NCI-H510A treated with DMSO at 0.1 percent for 48 hours (cell line): ENCODE data around the gene NUDCD3.

Experiments
- DNase-seq: peaks from one replicate; lab custom pipeline; 2025; lab: John Stamatoyannopoulos, UW

The NUDCD3 gene

DNA sequence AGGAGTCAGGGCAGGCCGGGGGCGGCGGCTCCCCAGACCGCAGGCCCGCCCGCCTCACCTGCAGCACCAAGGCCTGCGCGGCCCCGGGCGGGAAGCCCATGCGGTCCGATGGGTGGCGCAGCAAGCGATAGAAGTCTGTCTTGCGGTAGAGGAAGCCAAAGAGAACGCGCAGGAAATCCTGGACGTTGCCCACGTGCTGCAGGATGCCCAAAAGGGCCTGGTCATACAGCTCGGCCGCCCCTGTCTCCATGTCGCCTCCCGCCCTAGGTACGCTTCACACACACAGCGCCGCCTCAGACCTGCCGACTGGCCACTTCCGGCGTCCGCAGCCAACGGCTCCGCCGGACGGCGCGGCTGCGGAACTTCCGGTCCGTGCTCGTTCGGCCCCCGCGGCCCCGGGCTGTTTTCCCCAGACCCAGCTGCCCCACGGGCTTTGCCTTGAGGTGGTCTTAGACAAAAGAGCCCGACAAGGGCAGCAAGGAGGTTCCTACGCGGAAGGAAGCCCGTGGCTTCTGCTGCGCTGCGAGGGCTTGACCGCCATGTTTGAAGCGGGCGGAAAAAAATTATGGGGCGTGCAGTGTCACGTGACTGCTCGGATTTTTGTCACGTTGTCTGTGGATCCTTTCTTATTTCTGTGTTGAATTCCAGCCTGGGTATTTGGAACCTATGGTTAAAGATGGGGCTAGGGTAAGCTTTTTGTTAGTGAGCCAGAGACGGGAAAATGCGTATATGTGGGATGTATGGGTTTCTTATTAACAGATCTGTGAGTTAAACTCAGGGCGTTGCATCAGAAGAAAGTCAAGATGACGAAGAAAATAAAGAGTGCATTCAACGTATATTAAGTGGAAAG lies at the start of gene NUDCD3:
Gene NUDCD3, minus strand, starts transcription at position 308 of the 850 bp plus-strand sequence. Its CDS starts 58 bp downstream, at position 250.
- DNase-seq: peak; percentile 95

DNA sequence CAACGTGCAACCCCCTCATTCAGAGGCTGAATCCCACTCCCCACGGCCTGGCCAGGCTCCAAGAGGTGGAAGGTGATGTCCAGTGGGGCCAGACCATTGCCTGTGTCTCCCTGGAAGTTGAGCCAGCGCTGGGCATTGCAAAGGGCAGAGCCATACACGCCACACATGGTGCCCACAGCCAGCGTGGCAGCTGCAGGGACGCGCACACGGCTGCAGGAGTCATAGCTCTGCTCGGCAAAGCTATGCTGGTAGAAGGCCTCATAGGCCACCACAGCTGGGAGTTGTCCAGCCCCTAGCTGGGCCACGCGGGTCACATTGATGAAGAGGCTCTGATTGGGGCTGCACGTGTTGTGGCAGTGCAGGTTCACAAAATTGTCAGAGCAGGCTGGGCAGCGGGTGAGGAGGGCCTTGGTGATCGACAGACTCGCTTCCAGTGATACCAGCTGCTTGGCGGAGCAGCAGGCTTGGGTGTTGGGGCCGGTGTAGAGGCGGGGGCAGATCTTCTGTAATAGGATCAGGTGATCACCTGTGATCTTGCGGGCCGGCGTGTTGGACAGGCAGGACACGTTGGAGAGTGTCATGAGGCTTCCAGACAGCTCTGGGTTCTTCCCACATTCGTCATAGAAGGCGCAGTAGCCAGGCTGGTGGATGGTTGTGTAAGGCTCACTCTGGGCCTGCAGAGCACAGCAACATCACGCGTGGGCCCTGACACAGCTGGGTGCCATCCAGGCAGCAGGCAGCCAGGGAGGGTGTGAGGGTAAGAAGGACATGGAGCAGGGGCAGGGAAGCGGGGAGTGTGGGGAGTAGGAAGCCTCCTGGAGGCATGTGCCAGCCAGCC lies 49.4 kb upstream of the NUDCD3 start:
- DNase-seq: no peak

DNA sequence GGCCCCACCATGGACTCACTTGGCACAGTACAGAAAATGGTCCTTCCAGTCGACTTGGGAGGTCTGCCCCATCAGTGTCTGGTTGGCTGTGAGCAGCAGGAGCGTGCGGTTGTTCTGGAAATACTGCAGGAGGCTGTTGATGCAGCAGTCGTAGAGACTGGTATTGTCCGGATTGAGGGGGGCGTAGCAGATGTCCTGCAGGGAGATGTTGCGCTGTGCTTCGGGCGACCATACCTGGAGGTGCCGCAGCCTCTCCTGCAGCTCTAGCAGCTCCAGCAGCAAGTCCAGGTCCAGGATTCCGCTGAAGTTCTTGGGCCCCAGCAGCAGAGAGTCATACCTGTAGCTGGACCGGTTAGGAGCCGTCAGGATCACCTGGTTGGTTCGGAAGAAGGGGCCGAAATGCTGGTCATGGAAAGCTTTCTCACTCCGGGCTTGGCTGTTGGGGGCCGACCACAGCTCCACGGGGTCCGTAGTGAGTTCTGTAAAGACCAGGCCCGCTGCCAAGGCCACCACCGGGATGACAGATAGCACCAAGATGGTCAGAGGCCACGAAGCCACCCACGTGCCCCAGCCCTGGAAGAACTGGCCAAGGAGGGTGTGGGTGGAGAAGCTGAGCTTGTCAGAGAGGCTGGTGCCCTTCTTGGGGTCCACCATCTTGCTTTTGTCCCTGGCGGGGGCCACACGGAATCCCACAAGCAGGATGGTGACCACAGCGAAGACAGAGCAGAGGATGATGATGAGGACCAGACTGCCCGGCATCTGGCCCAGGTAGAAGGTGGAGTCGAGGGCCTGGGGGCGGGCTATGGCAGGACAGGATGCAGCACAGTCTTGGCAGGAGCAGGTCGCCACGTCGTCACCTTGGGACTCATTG lies 48.6 kb upstream of the NUDCD3 start:
- no peak for DNase-seq

DNA sequence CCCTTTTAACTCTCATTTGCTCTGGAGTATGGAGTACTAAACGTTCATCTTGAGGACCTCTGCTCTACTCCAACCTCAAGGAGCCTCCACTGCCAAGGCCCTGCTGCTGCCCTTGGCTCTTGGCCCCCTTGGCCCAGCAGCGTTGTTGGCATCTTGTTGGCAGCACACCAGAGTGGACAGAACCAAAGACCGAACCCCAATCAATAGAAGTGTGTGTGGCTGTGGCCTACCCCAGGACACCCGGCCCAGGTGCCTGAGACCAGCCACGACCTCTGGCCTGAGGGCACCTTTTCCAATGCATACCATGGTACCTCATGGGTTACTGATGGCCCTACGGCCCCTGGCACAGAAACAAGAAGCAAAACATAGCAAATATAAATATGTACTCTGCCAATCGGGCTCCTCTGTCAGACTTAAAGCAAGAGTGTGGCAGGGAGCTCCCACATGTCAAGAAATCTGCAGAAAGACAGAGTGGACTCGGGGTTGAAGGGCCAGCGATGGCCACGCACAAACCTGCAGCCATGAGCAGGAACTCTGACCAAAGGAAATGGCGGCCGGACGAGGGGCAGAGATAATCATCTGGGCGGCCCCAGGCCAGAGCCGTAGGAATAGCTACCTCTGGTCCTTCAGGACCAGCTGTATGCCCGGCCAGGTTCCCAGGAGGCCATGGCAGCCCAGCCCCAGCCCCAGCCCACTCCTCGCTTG lies 47.8 kb upstream of the NUDCD3 start:
- DNase-seq: no peak

- no peak for DNase-seq
Measured at GRCh38 chr7:44537442-44537841, 47.0 kb upstream of the NUDCD3 start.

DNA sequence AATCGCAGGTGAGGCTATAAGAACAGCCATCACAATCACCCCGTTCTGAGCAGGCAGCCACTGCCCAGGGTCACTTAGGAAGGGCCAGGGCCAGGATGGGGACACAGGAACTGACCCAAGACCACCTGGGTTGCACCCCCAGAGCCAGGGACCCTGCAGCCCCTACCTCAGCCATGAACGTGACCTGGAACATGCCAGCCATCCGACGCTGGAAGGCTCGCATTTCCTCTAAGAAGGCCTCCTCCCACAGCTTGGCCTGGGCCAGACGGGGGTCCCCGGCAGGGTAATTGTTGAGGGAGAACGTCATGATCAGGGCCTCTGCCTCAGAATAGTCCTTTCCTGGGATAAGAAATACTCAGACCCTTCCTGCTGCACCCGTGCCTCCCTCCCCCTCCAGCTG lies 45.6 kb upstream of the NUDCD3 start:
- no peak for DNase-seq

DNA sequence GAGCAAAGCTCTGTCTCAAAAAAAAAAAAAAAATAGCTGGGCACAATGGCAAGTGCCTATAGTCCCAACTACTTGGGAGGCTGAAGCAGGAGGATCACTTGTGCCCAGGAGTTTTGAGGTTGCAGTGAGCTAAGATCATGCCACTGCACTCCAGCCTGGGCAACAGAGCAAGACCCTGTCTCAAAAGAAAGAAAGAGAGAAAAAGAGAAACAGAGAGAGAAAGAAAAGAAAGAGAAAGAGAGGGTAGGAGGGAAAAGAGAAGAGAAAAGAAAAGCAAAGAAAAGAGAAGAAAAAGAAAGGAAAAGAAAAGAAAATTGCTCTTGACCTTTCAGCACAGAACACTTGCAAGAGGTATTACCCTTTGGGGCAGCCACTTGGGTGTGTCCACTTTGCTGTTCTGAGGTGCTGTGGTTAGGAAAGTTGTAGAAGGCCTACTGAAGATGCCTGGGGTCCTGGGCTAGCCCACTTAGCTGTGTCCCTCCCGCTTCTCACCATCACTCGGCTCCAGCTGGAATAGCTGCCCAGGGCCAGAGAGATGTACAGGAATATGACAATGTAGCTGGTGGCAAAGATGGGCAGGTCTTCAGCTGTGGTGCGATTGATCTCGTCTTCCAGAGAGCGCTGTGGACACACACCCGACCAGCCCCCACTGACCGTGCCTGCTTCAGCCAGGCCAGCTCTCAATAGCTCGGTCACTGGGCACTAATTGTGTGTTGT lies 45.0 kb upstream of the NUDCD3 start:
- no peak for DNase-seq

DNA sequence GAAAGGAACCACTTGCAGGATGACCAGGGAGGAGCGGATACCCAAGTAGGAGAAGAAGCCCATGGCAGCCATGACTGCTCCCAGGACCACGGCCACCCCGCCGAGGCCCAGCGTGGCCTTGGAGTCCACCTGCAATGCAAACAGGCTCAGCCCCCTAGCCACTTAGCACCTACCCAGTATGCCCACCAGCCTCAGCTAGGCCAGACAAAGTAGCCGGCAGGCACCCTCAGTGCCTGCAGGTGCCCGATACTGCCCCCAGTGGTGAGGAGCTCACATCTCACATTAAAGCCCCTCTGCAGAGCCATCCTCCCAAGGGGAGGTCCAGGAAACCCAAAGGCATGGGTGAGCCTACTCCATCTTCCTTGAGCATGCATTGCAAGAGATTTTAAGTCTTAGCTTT lies 44.0 kb upstream of the NUDCD3 start:
- peak; percentile 84 for DNase-seq

DNA sequence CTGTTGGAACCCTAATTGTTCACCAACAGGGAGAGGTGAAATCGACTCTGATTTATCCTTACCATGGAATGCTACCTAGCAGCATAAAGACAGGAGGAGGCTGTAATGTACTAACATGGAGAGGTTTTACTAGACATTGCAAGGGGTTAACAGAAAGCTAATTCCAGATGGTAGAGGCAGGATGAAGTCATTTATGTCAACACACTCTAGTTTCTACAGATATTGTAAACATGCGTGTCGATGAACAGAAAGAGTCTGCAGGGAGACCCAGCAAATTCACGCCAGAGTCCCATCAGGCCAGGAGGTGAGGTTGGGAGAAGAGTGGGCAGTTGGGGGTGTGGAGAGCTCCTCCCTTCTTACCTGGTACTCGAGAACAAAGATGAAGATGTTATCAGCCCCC lies 43.6 kb upstream of the NUDCD3 start:
- DNase-seq: peak; percentile 94

- peak; percentile 91 for DNase-seq
Measured at GRCh38 chr7:44533301-44534055, 43.0 kb upstream of the NUDCD3 start.

- no peak for DNase-seq
Measured at GRCh38 chr7:44531421-44532380, 41.2 kb upstream of the NUDCD3 start.

DNA sequence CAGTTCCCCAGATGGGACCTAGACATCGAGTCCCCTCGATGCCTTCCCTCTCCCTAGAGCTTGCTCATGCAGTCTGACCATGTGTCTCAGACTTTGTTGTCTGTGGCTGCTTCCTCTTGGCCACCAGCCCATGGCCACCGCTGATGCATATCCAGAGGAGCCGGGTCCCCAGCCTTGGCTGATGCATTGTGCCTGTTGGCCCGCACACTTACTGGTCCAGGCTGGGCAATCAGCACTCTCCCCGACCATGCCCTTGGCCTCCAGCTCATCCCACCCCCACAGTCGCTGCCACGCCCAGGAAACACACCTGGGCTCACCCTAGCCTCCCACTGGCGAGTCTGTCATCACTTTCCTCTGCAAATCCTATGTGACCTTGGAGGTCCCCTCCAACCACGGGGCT lies 40.5 kb upstream of the NUDCD3 start:
- no peak for DNase-seq

- DNase-seq: no peak
Measured at GRCh38 chr7:44524811-44525388, 34.4 kb upstream of the NUDCD3 start.

GRCh38 chr7:44522315-44522714 lies 31.9 kb upstream of the NUDCD3 start:
- no peak for DNase-seq

DNA sequence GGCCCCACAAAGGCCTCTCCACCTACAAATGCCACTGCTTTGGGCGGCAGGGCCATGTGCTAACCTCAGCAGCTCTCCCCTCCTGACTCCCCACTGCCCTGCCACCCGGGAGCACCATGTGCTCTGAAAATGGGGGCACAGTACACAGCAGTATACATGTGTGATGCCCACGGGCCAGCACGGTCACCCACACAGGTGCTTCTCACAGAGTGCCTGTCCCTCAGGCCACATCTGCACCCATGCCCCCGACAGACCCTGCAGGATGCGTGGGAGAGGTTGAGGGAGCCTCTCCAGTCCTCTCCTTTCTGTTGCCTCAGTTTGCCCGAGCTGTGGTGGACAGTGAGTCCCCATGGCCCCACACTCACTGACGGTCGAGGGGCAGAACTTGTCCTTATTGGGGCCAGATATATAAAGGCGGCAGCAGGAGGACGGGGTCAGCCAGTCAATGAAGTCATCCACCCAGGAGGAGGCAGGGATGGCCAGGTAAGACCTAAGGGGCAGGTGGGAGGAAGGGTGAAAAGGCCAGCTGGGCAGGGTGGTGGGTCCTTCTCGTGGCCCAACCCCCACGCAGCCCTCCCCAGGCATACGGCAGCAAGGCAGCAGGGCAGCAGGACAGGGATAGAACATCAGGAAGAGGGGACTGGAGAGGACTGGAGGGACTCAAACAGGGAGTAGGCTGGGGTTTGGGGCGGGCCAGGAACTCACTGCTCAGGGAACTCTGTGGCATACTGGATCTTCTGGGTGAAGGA lies 31.1 kb upstream of the NUDCD3 start:
- DNase-seq: no peak

DNA sequence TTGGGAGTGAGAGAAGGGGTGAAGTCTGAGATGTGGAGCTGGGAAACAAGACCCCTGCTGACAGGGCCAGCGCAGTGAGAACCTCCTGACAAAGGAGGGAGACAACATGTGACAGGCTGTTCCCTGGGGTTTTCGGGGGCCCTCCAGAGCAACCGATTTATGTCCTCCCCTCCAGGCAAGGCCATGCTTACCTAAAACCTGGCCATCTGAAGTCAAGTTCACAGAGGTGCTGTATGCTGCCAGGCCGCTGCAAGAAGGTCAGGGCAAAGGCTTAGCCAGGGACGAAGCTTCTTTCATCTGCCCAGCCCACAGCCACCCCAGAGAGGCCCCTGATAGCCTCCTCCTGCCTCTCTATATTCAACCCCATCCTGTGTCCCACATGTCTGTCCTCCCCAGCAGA lies 30.1 kb upstream of the NUDCD3 start:
- DNase-seq: no peak

DNA sequence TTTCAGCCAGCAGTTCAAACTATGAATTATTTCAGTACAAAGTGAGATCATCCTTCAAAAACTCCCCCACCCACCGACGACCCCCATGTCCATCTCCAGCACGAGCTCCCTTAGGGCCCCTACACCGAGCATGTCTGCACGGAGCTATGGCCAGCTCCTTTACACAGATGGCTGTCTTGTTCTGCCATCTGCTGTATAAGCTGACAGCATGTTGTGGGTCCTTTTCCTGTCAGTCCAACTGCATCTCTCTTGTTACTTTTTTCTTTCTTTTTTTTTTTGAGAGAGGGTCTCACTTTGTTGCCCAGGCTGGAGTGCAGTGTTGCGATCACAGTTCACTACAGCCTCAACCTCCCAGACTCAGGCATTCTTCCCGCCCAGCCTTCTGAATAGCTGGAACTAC lies 29.1 kb upstream of the NUDCD3 start:
- DNase-seq: no peak

DNA sequence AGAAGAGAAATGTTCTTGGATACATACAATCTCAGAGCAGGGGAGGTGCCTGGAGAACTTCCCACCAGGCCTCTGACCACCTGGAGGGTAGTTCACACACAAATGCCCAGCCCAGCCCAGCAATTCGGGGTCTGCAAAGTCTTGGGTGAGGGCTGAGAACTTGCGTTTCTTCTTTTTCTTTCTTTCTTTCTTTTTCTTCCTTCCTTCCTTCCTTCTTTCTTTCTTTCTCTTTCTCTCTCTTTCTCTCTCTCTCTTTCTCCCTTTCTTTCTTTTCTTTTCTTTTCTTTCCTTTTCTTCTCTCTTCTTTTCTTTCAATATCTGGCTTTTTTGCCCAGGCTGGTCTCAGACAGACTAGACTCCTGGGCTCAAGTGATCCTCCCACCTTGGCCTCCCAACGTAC lies 28.3 kb upstream of the NUDCD3 start:
- DNase-seq: no peak
